GM12874 (cell line): ENCODE results near the gene PBX1.

Source experiments
- TF ChIP-seq, protein P1 (sequence below): IDR thresholded peaks from 2 replicates; pipeline ENCODE4 v1.5.1; 2011; ENCODE audit warnings: low read depth, mild to moderate bottlenecking, control low read depth, low read length, moderate library complexity; ENCODE audit not compliant: insufficient read depth

Gene PBX1

DNA sequence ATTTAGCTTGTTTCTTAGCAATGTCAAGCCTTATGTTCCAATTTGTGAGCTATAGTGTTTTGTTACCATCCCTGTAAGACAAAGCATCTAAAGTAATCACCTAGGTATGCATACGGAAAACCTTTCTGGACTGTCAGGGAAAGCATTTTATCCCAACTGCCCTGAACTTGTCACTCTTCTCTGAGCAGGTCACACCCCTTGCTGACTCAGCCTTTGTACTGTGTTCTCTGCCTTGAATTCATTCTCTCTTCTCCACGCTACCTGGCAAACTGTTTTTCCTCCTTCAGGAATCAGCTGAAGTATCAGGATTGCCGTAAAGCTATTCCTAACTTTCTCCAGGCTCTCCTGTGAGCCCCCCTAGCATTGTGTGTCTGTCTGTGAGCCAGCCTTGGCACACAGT, 54.2 kb downstream of the PBX1 start:
- TF ChIP-seq, protein P1, sequence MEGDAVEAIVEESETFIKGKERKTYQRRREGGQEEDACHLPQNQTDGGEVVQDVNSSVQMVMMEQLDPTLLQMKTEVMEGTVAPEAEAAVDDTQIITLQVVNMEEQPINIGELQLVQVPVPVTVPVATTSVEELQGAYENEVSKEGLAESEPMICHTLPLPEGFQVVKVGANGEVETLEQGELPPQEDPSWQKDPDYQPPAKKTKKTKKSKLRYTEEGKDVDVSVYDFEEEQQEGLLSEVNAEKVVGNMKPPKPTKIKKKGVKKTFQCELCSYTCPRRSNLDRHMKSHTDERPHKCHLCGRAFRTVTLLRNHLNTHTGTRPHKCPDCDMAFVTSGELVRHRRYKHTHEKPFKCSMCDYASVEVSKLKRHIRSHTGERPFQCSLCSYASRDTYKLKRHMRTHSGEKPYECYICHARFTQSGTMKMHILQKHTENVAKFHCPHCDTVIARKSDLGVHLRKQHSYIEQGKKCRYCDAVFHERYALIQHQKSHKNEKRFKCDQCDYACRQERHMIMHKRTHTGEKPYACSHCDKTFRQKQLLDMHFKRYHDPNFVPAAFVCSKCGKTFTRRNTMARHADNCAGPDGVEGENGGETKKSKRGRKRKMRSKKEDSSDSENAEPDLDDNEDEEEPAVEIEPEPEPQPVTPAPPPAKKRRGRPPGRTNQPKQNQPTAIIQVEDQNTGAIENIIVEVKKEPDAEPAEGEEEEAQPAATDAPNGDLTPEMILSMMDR = no peak

DNA sequence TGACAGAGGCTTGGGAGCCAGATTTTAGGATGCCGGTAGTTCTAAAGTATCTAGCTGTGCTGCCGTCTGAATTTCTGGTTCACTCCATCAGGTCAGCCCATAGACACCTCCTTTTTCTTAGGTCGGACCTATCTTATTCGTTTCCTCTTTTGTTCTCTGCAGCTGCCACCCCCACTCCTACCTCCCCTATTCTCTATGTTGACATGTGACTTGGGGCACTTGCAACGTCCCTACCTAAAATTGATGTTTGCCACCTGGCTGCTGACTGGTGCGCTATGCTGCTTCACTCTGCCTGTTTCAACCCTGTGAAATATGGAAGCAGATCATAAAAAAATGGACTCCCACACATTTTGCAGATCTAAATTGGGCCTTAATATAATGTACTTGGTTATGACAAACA, 55.3 kb downstream of the PBX1 start:
- TF ChIP-seq, protein P1 = no peak

DNA sequence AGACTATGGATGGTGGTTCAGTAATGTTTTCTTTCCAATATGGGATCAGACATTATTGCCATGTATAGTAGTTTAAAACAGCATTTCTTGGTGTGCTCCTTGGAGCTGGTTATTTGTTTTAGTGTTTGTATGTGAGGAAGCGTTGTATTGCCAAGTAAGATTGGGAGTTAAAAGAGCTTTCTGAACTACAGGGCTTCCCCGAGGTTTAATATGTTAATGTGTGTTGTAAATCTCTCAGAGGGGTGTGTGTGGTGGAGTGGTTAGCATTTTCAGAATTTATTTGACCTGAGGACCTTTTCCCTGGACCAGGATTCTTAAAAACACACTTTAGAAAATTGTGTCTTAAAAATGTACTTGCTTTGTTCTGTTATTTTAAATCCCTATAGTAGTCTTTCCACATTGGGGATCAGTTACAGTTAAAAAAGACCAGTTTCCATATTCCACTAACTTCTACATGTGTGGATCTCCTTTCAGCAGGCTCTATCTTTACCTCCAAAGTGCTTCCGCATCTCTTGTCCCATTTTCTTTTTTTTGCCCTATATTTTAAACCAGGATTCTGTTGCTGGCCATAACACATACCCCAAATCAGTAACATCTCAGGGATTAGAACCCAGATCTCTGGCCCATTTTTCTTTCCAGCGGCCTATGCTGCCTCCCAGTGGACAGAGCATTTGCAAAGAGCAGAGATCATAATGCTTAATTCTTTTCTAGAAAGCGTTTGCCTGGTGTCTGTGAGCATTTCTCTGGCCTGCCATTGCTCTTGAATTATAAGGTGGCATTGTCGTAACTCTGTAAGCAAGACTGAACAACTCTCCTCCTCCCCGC, 58.6 kb downstream of the PBX1 start:
- TF ChIP-seq, protein P1 = no peak

DNA sequence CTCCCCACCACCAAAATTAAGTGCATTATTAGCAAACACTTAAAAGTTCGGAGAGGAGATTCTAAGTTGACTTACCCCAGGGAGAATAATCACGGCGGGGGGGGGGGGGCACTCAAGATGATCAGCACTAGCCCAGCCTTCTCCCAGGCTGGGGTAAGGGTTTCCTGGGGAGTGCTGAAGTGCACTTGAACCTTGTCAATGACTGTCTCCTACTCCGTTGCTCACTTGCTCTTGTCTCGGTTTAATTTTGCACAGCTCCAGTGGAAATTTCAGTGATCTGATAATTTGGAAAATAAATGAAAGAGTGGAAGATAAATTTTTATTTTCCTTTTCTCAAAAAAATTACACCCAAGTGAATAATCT, 59.2 kb downstream of the PBX1 start:
- TF ChIP-seq, protein P1 = no peak

DNA sequence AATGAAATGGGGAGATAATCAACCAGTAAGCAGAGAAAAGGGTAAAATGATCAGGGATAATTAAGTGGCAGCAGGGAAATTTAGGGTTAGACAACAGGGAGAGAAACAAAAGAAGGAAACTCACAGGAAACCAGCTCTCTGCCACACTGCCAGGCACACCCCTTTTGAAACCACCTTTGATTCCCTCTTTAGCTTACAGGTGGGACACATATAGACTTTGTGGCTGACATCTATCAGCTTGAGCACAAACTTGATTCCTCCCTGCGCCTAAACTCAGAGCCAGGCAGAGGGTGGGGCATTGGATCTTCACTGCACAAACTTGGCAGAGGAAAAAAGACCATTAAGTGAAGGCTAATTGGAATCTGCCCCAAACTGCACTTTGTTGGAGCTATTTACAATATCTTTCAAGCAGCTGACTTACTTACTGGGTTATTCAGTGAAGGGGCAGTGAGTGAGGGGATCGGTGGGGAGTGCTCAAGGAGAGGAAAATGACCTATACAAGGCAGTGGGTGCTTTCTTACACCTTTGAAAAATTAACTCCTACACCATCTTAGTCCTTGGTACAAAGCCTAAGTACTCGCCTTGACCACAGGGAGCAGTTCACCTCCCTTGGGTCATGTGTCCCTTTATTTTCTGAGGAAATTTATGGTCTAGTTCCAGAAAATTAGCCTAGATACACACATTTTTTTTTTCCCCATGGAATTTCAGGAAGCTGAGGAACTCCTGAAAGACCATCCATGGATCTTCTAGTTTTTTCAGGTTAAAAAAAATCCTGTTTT, 60.2 kb downstream of the PBX1 start:
- TF ChIP-seq, protein P1 = no peak

DNA sequence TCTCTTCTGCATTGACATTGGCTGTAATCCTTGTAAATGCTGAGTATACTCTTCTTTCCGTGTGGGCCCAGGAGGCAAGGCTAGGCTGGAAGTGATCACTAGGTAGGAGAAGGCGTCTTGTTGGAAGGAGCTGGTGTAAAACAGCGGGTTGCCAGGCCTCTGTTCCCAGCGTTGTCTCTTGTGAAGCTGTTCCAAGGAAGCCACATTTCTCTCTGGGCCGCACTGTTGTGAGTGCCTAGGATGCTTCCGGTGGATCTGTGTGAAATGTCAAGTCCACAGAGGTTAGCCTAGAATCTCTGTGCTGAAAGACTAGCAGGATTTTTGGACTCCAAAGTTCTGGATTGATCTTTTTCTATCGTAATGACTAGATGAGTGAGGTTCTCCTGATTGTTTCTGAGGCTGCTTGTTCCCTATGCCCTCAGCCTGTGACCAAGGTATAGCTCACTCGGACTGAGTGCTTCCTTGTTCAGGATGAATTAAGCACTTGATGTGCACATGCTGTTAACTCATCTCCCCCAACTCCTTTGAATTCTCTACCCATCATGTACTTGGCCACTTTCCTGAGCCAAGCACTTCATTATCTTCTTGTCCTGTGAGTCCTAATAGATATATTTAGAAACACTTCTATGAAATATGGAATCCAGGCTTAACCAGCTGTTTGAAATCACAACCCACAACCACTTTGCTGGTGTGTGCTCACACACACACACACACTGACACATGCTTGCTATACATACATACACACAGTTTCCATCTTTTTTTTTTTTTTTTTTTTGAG, 63.3 kb downstream of the PBX1 start:
- TF ChIP-seq, protein P1 = no peak

DNA sequence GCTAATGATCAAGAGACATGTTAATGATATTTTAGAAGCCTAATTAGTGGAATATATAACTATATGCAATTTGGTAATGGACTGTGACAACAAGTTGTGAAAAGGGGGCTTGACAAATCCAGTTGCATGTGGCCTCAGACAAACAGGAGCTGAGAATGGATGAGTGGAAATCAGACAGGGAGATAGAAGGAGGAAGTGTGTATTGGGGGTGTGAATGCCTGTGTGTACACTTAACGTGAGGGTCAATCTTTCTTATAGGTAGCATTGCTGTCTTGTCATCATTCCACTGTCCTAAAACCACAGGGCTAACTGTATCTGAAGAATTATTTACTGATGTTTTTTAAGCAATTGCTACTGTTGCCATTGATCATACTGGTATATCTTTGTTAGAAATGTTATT, 64.8 kb downstream of the PBX1 start:
- TF ChIP-seq, protein P1 = no peak
